IMR-90 (cell line): ENCODE measurements around the gene HYAL3. TPM values are rescaled to one million over a fixed set of nuclear protein-coding genes. Genes with fewer than 3 reads are reported as not detected.

Experiments used
- ATAC-seq: fragments of 200-7000 bp; cut with Tn5 transposase; 2 replicates; pipeline ENCODE4 v1.9.1; 2020; ENCODE audit warnings: low read depth, mild to moderate bottlenecking, moderate library complexity
- BruUV-seq: library from RNA; stranded (reverse); fragments of 400-500 nt; replicated peaks from 2 replicates; lab custom pipeline; 2021; lab: Mats Ljungman, UMichigan
- CTCF ChIA-PET: fragments of 300-600 bp; formaldehyde crosslinking; extraction: SDS; loops from one replicate; lab custom pipeline; 2021; ENCODE audit warnings: antibody characterized with exemption; lab: Yijun Ruan, JAX
- POLR2A ChIA-PET: fragments of 300-600 bp; sonication (Branson Sonifier 250); formaldehyde crosslinking; loops from one replicate; lab custom pipeline; 2022; ENCODE audit warnings: antibody characterized with exemption; ENCODE audit not compliant: unreplicated experiment; lab: Charles Lee
- DNase-seq: peaks from one replicate; pipeline ENCODE4 v3.0.0; 2013
- H2AFZ ChIP-seq: replicated peaks from 2 replicates; pipeline ENCODE3; 2013; ENCODE audit warnings: low read length, mild to moderate bottlenecking; ENCODE audit not compliant: poor library complexity
- H2AK5ac ChIP-seq: 2 replicates; pipeline ENCODE4 v1.6.1; 2013; ENCODE audit warnings: low read depth, low read length, inconsistent platforms
- H2AK9ac ChIP-seq: replicated peaks from 2 replicates; pipeline ENCODE3; 2013; ENCODE audit warnings: mild to moderate bottlenecking, low read depth, low read length, moderate library complexity; ENCODE audit not compliant: poor library complexity
- H2BK120ac ChIP-seq: 2 replicates; pipeline ENCODE4 v1.6.1; 2013; ENCODE audit warnings: low read depth, low read length, inconsistent platforms
- H2BK15ac ChIP-seq: 3 replicates; pipeline ENCODE4 v1.6.1; 2013; ENCODE audit warnings: low read depth, low read length, inconsistent platforms
- H2BK20ac ChIP-seq: 2 replicates; pipeline ENCODE4 v1.6.1; 2013; ENCODE audit warnings: low read depth, mild to moderate bottlenecking, inconsistent platforms, low read length, moderate library complexity
- H2BK5ac ChIP-seq: 2 replicates; pipeline ENCODE4 v1.6.1; 2013; ENCODE audit warnings: mild to moderate bottlenecking, low read depth, low read length, inconsistent platforms; ENCODE audit not compliant: poor library complexity, severe bottlenecking
- H3K14ac ChIP-seq: replicated peaks from 2 replicates; pipeline ENCODE4 v1.6.1; 2013; ENCODE audit warnings: low read depth, low read length, inconsistent platforms
- H3K18ac ChIP-seq: 2 replicates; pipeline ENCODE4 v1.6.1; 2013; ENCODE audit warnings: low read depth, low read length, control low read depth
- H3K23ac ChIP-seq: 2 replicates; pipeline ENCODE4 v1.6.1; 2013; ENCODE audit warnings: low read depth, low read length, inconsistent platforms
- H3K27ac ChIP-seq: 2 replicates; pipeline ENCODE4 v1.5.1; 2013; ENCODE audit warnings: mild to moderate bottlenecking, control low read depth, low read length; ENCODE audit not compliant: insufficient read depth
- H3K27me3 ChIP-seq: 2 replicates; pipeline ENCODE4 v1.6.1; 2013; ENCODE audit warnings: low read length; ENCODE audit not compliant: control insufficient read depth, insufficient read depth
- H3K36me3 ChIP-seq: 2 replicates; pipeline ENCODE4 v1.6.1; 2013; ENCODE audit warnings: low read length, mixed read lengths; ENCODE audit not compliant: control insufficient read depth, insufficient read depth
- H3K4ac ChIP-seq: 2 replicates; pipeline ENCODE4 v1.6.1; 2013; ENCODE audit warnings: low read depth, low read length, inconsistent platforms
- H3K4me1 ChIP-seq: 2 replicates; pipeline ENCODE4 v1.6.1; 2013; ENCODE audit warnings: low read length, mixed read lengths; ENCODE audit not compliant: control insufficient read depth, insufficient read depth
- H3K4me2 ChIP-seq: 2 replicates; pipeline ENCODE4 v1.6.1; 2013; ENCODE audit warnings: low read depth, mild to moderate bottlenecking, control low read depth, low read length, moderate library complexity
- H3K4me3 ChIP-seq: 2 replicates; pipeline ENCODE4 v1.5.1; 2013; ENCODE audit warnings: low read depth, mild to moderate bottlenecking, control low read depth, low read length, moderate library complexity; ENCODE audit not compliant: insufficient read depth
- H3K56ac ChIP-seq: 2 replicates; pipeline ENCODE4 v1.6.1; 2013; ENCODE audit warnings: low read length, inconsistent platforms; ENCODE audit not compliant: insufficient read depth; ENCODE audit errors: extremely low read depth
- H3K79me1 ChIP-seq, 2 experiments: 2 replicates each; pipeline ENCODE4 v1.6.1; 2013; ENCODE audit warnings: low read length in 2 of 2, inconsistent platforms in 1 of 2, low read depth in 1 of 2
- H3K9ac ChIP-seq: 2 replicates; pipeline ENCODE4 v1.6.1; 2013; ENCODE audit warnings: low read depth, low read length, control low read depth
- H3K9me1 ChIP-seq: 2 replicates; pipeline ENCODE4 v1.6.1; 2013; ENCODE audit warnings: low read length, inconsistent platforms; ENCODE audit not compliant: insufficient read depth
- H3K9me3 ChIP-seq: 2 replicates; pipeline ENCODE4 v1.6.1; 2013; ENCODE audit warnings: low read length; ENCODE audit not compliant: control insufficient read depth, insufficient read depth
- H4K20me1 ChIP-seq: 2 replicates; pipeline ENCODE4 v1.6.1; 2013; ENCODE audit warnings: low read length, inconsistent platforms; ENCODE audit not compliant: insufficient read depth
- H4K5ac ChIP-seq: 2 replicates; pipeline ENCODE4 v1.6.1; 2013; ENCODE audit warnings: mild to moderate bottlenecking, low read depth, low read length, control low read depth
- H4K8ac ChIP-seq, 2 experiments: 2 replicates each; pipeline ENCODE4 v1.6.1; 2013; ENCODE audit warnings: low read depth in 2 of 2, low read length in 2 of 2, control low read depth in 1 of 2, inconsistent platforms in 1 of 2
- H4K91ac ChIP-seq: 2 replicates; pipeline ENCODE4 v1.6.1; 2013; ENCODE audit warnings: low read depth, low read length, inconsistent platforms; ENCODE audit not compliant: insufficient read depth
- BHLHE40 ChIP-seq: fragments of 150-350 bp; IDR thresholded peaks from 2 replicates; pipeline ENCODE4 v1.6.1; 2016; ENCODE audit warnings: mild to moderate bottlenecking, low read depth, low read length
- CEBPB ChIP-seq: IDR thresholded peaks from 2 replicates; pipeline ENCODE4 v1.6.1; 2012; ENCODE audit warnings: low read depth, low read length, improper control_type of control experiment
- CHD1 ChIP-seq: IDR thresholded peaks from 2 replicates; pipeline ENCODE4 v1.6.1; 2012; ENCODE audit warnings: low read depth, low read length, improper control_type of control experiment
- CTCF ChIP-seq: conservative IDR thresholded peaks from 2 replicates; pipeline ENCODE4 v1.5.1; 2012; ENCODE audit warnings: mild to moderate bottlenecking, low read depth, low read length, improper control_type of control experiment
- FOS ChIP-seq: fragments of 150-350 bp; IDR thresholded peaks from 2 replicates; pipeline ENCODE4 v1.6.1; 2016; ENCODE audit warnings: low read depth, low read length
- MAFK ChIP-seq: IDR thresholded peaks from 2 replicates; pipeline ENCODE4 v1.6.1; 2012; ENCODE audit warnings: low read depth, low read length, improper control_type of control experiment
- MAZ ChIP-seq: IDR thresholded peaks from 2 replicates; pipeline ENCODE4 v1.6.1; 2012; ENCODE audit warnings: low read depth, mild to moderate bottlenecking, low read length, improper control_type of control experiment, moderate library complexity, borderline replicate concordance
- MXI1 ChIP-seq: IDR thresholded peaks from 2 replicates; pipeline ENCODE4 v1.6.1; 2012; ENCODE audit warnings: low read depth, mild to moderate bottlenecking, low read length, moderate library complexity, borderline replicate concordance
- NFE2L2 ChIP-seq: fragments of 150-350 bp; IDR thresholded peaks from 2 replicates; pipeline ENCODE4 v1.6.1; 2016; ENCODE audit warnings: low read depth, mild to moderate bottlenecking, low read length
- POLR2A ChIP-seq: IDR thresholded peaks from 2 replicates; pipeline ENCODE4 v1.6.1; 2012; ENCODE audit warnings: mild to moderate bottlenecking, low read depth, low read length
- RCOR1 ChIP-seq: IDR thresholded peaks from 2 replicates; pipeline ENCODE4 v1.6.1; 2012; ENCODE audit warnings: mild to moderate bottlenecking, low read length, improper control_type of control experiment; ENCODE audit not compliant: insufficient replicate concordance
- SMC3 ChIP-seq: fragments of 150-350 bp; IDR thresholded peaks from 2 replicates; pipeline ENCODE4 v1.6.1; 2016; ENCODE audit warnings: low read depth, mild to moderate bottlenecking, antibody characterized with exemption, low read length, moderate library complexity
- USF2 ChIP-seq: fragments of 150-350 bp; IDR thresholded peaks from 2 replicates; pipeline ENCODE4 v1.6.1; 2017; ENCODE audit warnings: mild to moderate bottlenecking, antibody characterized with exemption, low read length, low read depth
- WGBS, 2 experiments: methylation state at CpG; one replicate each; pipeline versions ENCODE4 v1.1.5 to v1.1.7; 2013; ENCODE audit warnings: missing lambda C conversion rate in 2 of 2; ENCODE audit not compliant: insufficient read length in 1 of 2; ENCODE audit errors: extremely low coverage in 2 of 2; 5-methylcytosine and 5-hydroxymethylcytosine counted together
- dilution Hi-C: fragments of 300-500 bp; cut with HindIII; formaldehyde crosslinking; loops from one replicate; pipeline ENCODE4 v1.14.3; 2018; ENCODE audit warnings: low sequenced_read_pairs; ENCODE audit not compliant: unreplicated experiment
- in situ Hi-C: fragments of 300-500 bp; cut with MboI; formaldehyde crosslinking; loops from 3 replicates; pipeline ENCODE4 v1.14.3; 2019; ENCODE audit warnings: low sequenced_read_pairs, inconsistent platforms, mixed read lengths
- intact Hi-C: fragments of 100-400 bp; cut with micrococcal nuclease; formaldehyde crosslinking; loops from 2 replicates; pipeline ENCODE4 v1.10.0; 2022
- polyA plus RNA-seq, 3 experiments: library from polyadenylated mRNA; depleted of rRNA; stranded (reverse); fragments of >200 nt; gene quantifications; 2 replicates each; pipeline ENCODE4 v1.2.3, GENCODE V29; 2012; ENCODE audit warnings: low replicate concordance in 1 of 3
- total RNA-seq: library from RNA; depleted of rRNA; stranded (reverse); fragments of >200 nt; gene quantifications from 2 replicates; pipeline ENCODE4 v1.2.3, GENCODE V29; 2012

HYAL3 gene
- total and polyA plus RNA-seq, 2 of the 4 experiments (the other 2 are of a cell fraction), result 2.7 to 5.7 TPM

- TF ChIP-seq POLR2A, result no peak
- TF ChIP-seq MXI1, result no peak
- TF ChIP-seq SMC3, result no peak
These were observed 22.8 kb upstream of the HYAL3 start (continued) for GRCh38 chr3:50322115-50322385.

- H3K23ac ChIP-seq, result peak overlapping the region; percentile 96
- no peaks in the 10 kb centered on the region for H3K27me3 ChIP-seq
- peak overlapping the region; percentile 87 for H2AK5ac ChIP-seq
- H3K4ac ChIP-seq, result peak overlapping the region; percentile 98
- peak overlapping the region; percentile 95 for H2AFZ ChIP-seq
- peak overlapping the region; percentile 98 for H3K27ac ChIP-seq
- no peaks in the 10 kb centered on the region for H3K9me3 ChIP-seq
- peak overlapping the region; percentile 93 for H2AK9ac ChIP-seq
- peak overlapping the region; percentile 96 to 99; a peak in 3 of 4 replicates for H4K8ac ChIP-seq
- peak; percentile 83 for DNase-seq
- H3K4me1 ChIP-seq, result peaks cover 25% of the 10 kb centered on the region
- H3K18ac ChIP-seq, result peak overlapping the region; percentile 94; the same call in 1 of the 2 replicates
- H3K4me2 ChIP-seq, result peak overlapping the region; percentile 73
- peaks cover 16% of the 10 kb centered on the region for H3K9me1 ChIP-seq
- peak; percentile 90 for ATAC-seq
- H3K9ac ChIP-seq, result peak overlapping the region; percentile 94
- peak overlapping the region; percentile 97; the same call in 1 of the 2 replicates for H3K56ac ChIP-seq
- TF ChIP-seq FOS (no peak), CEBPB (no peak), POLR2A (peak; percentile 80), CTCF (peak; percentile 42), RCOR1 (no peak), BHLHE40 (peak; percentile 97), SMC3 (no peak), MAZ (peak; percentile 49), MXI1 (no peak), USF2 (no peak), CHD1 (peak; percentile 99; the same call in 1 of the 2 replicates), NFE2L2 (no peak), MAFK (no peak)
- WGBS, 2 experiments, result 0% methylated on average over 15 of the region's 59 CpGs; no CpG with 5 or more reads in 1 of the 2 experiments
- peak overlapping the region; percentile 93 for H4K91ac ChIP-seq
- peak overlapping the region; percentile 98 for H2BK5ac ChIP-seq
- dilution Hi-C loops (no loop called here), intact Hi-C loops (loop anchor here (5.0 kb wide), 1 partner anchor 59 kb away; no protein-coding TSS in a partner anchor), in situ Hi-C loops (no loop called here)
- no TSS peak for BruUV-seq
- POLR2A ChIA-PET, result interaction anchor here (0.6 kb wide), 1 partner anchor 25 kb away, joined by 10 read pairs; no protein-coding TSS in a partner anchor
- H4K5ac ChIP-seq, result peak overlapping the region; percentile 95
- peak overlapping the region; percentile 95 for H2BK20ac ChIP-seq
- peaks cover 36% of the 10 kb centered on the region for H3K36me3 ChIP-seq
- H2BK120ac ChIP-seq, result peak overlapping the region; percentile 100
- peak overlapping the region; percentile 98 for H3K14ac ChIP-seq
- peak overlapping the region; percentile 58 for H3K4me3 ChIP-seq
- peaks cover 26 to 57% of the 10 kb centered on the region in 2 experiments for H3K79me1 ChIP-seq
- CTCF ChIA-PET, result no interaction called here
- peak overlapping the region; percentile 85; the same call in 1 of the 3 replicates for H2BK15ac ChIP-seq
- peaks cover 12% of the 10 kb centered on the region; the same call in 1 of the 2 replicates for H4K20me1 ChIP-seq
These were observed 22.3 kb upstream of the HYAL3 start for GRCh38 chr3:50321336-50322114.
